ENCODE data around the gene B3GLCT.

B3GLCT gene

GRCh38 chr13:31199849-31200636 is at the start of gene B3GLCT:
Gene B3GLCT (plus strand): TSS chr13:31199975. CDS start chr13:31200085, 110 bp downstream.
- CTCF ChIA-PET: interaction anchor here (1.1 to 1.2 kb wide), 3 partner anchors 11 to 224 kb away, joined by 4 to 5 read pairs (median 4); no protein-coding TSS in a partner anchor
- DNase-seq: peak; percentile 78
- peaks cover 14% of the 10 kb centered on the region for H3K27me3 Mint-ChIP-seq
- peaks cover 20% of the 10 kb centered on the region for H3K4me1 Mint-ChIP-seq
- H3K27ac Mint-ChIP-seq: peak within 1 kb of the TSS; percentile 92
- H3K9me3 Mint-ChIP-seq: no peaks in the 10 kb centered on the region
- H3K36me3 Mint-ChIP-seq: no peaks in the 10 kb centered on the region
- peak within 1 kb of the TSS; percentile 84 for H3K4me3 Mint-ChIP-seq

- CTCF ChIA-PET: interaction anchor here (1.2 to 1.6 kb wide), 2 partner anchors 10 to 12 kb away, joined by 3 to 5 read pairs; no protein-coding TSS in a partner anchor
- Mint-ChIP-seq H3K27me3 (no peaks in the 10 kb centered on the region), H3K4me3 (no peak overlapping the region), H3K36me3 (peaks cover 63% of the 10 kb centered on the region), H3K9me3 (no peaks in the 10 kb centered on the region), H3K27ac (no peak overlapping the region), H3K4me1 (peaks cover 9% of the 10 kb centered on the region)
- DNase-seq: no peak
Measured at GRCh38 chr13:31150315-31150985, 49.3 kb upstream of the B3GLCT start.

- Mint-ChIP-seq H3K27me3 (no peaks in the 10 kb centered on the region), H3K4me3 (no peak overlapping the region), H3K27ac (no peak overlapping the region), H3K4me1 (peaks cover 11% of the 10 kb centered on the region), H3K9me3 (no peaks in the 10 kb centered on the region), H3K36me3 (peaks cover 62% of the 10 kb centered on the region)
- CTCF ChIA-PET: no interaction called here
- DNase-seq: no peak
Measured at GRCh38 chr13:31151837-31152236, 47.9 kb upstream of the B3GLCT start.

- DNase-seq: no peak
Measured at GRCh38 chr13:31154939-31155338, 44.8 kb upstream of the B3GLCT start.

GRCh38 chr13:31159306-31159705 is 40.5 kb upstream of the B3GLCT start:
- peaks cover 31% of the 10 kb centered on the region for H3K36me3 Mint-ChIP-seq
- no peak for DNase-seq
- peaks cover 47% of the 10 kb centered on the region for H3K4me1 Mint-ChIP-seq

More at GRCh38 chr13:31154939-31155338, 44.8 kb upstream of the B3GLCT start:
- H3K27ac Mint-ChIP-seq: no peak overlapping the region
- H3K4me1 Mint-ChIP-seq: peaks cover 36% of the 10 kb centered on the region
- no peak overlapping the region for H3K4me3 Mint-ChIP-seq
- H3K27me3 Mint-ChIP-seq: no peaks in the 10 kb centered on the region
- CTCF ChIA-PET: no interaction called here
- H3K36me3 Mint-ChIP-seq: peaks cover 55% of the 10 kb centered on the region
- H3K9me3 Mint-ChIP-seq: no peaks in the 10 kb centered on the region

GRCh38 chr13:31160857-31161556 is 38.8 kb upstream of the B3GLCT start:
- peaks cover 47% of the 10 kb centered on the region for H3K4me1 Mint-ChIP-seq

More at GRCh38 chr13:31159306-31159705, 40.5 kb upstream of the B3GLCT start:
- Mint-ChIP-seq H3K27me3 (peaks cover 4% of the 10 kb centered on the region), H3K27ac (peak overlapping the region; percentile 42), H3K9me3 (no peaks in the 10 kb centered on the region), H3K4me3 (peak overlapping the region; percentile 98)
- CTCF ChIA-PET: no interaction called here

GRCh38 chr13:31161557-31162150 is 38.1 kb upstream of the B3GLCT start, which contains the start of gene HSPH1:
Gene HSPH1 (minus strand): TSS chr13:31161904. CDS start chr13:31161582, 322 bp downstream.
- Mint-ChIP-seq H3K4me1 (peaks cover 45% of the 10 kb centered on the region), H3K27me3 (peaks cover 9% of the 10 kb centered on the region), H3K9me3 (no peaks in the 10 kb centered on the region), H3K36me3 (peaks cover 18% of the 10 kb centered on the region), H3K27ac (peak within 1 kb of the TSS; percentile 97), H3K4me3 (peak within 1 kb of the TSS; percentile 98)
- DNase-seq: peak; percentile 99
- CTCF ChIA-PET: interaction anchor here (1.4 kb wide), 1 partner anchor 21 kb away, joined by 3 read pairs; no protein-coding TSS in a partner anchor

More at GRCh38 chr13:31160857-31161556, 38.8 kb upstream of the B3GLCT start:
- DNase-seq: peak; percentile 78
- CTCF ChIA-PET: interaction anchor here (1.1 to 1.3 kb wide), 2 partner anchors 11 to 116 kb away, joined by 3 to 5 read pairs; no protein-coding TSS in a partner anchor
- Mint-ChIP-seq H3K27me3 (peaks cover 9% of the 10 kb centered on the region), H3K36me3 (peaks cover 18% of the 10 kb centered on the region), H3K4me3 (peak overlapping the region; percentile 98), H3K9me3 (no peaks in the 10 kb centered on the region), H3K27ac (peak overlapping the region; percentile 97)

GRCh38 chr13:31162151-31163008 is 37.4 kb upstream of the B3GLCT start:
- peak overlapping the region; percentile 97 for H3K27ac Mint-ChIP-seq
- H3K4me1 Mint-ChIP-seq: peaks cover 41% of the 10 kb centered on the region
- peaks cover 16% of the 10 kb centered on the region for H3K36me3 Mint-ChIP-seq
- H3K4me3 Mint-ChIP-seq: peak overlapping the region; percentile 98
- CTCF ChIA-PET: interaction anchor here (1.4 kb wide), 1 partner anchor 22 kb away, joined by 3 read pairs; no protein-coding TSS in a partner anchor
- DNase-seq: peak; percentile 98
- H3K9me3 Mint-ChIP-seq: no peaks in the 10 kb centered on the region
- H3K27me3 Mint-ChIP-seq: peaks cover 9% of the 10 kb centered on the region

- H3K4me1 Mint-ChIP-seq: peaks cover 29% of the 10 kb centered on the region
- H3K27ac Mint-ChIP-seq: no peak overlapping the region
- H3K27me3 Mint-ChIP-seq: peaks cover 9% of the 10 kb centered on the region
- H3K36me3 Mint-ChIP-seq: peaks cover 2% of the 10 kb centered on the region
- DNase-seq: no peak
- H3K4me3 Mint-ChIP-seq: no peak overlapping the region
- H3K9me3 Mint-ChIP-seq: no peaks in the 10 kb centered on the region
- CTCF ChIA-PET: no interaction called here
Measured at GRCh38 chr13:31166591-31166990, 33.2 kb upstream of the B3GLCT start.

- Mint-ChIP-seq H3K27me3 (peaks cover 5% of the 10 kb centered on the region), H3K4me3 (no peak overlapping the region), H3K36me3 (no peaks in the 10 kb centered on the region), H3K4me1 (peaks cover 29% of the 10 kb centered on the region), H3K27ac (no peak overlapping the region), H3K9me3 (no peaks in the 10 kb centered on the region)
- no peak for DNase-seq
- CTCF ChIA-PET: interaction anchor here (1.1 kb wide), 1 partner anchor 121 kb away, joined by 3 read pairs; no protein-coding TSS in a partner anchor
Measured at GRCh38 chr13:31167490-31167889, 32.3 kb upstream of the B3GLCT start.

- Mint-ChIP-seq H3K27me3 (peaks cover 5% of the 10 kb centered on the region), H3K36me3 (no peaks in the 10 kb centered on the region), H3K4me1 (peaks cover 23% of the 10 kb centered on the region), H3K9me3 (no peaks in the 10 kb centered on the region), H3K4me3 (no peak overlapping the region), H3K27ac (no peak overlapping the region)
- DNase-seq: no peak
- CTCF ChIA-PET: interaction anchor here (1.1 kb wide), 1 partner anchor 122 kb away, joined by 3 read pairs; no protein-coding TSS in a partner anchor
Measured at GRCh38 chr13:31168166-31168565, 31.6 kb upstream of the B3GLCT start.

- Mint-ChIP-seq H3K27ac (no peak overlapping the region), H3K4me3 (no peak overlapping the region), H3K4me1 (peaks cover 17% of the 10 kb centered on the region), H3K36me3 (no peaks in the 10 kb centered on the region), H3K27me3 (peaks cover 5% of the 10 kb centered on the region), H3K9me3 (no peaks in the 10 kb centered on the region)
- CTCF ChIA-PET: no interaction called here
- DNase-seq: no peak
Measured at GRCh38 chr13:31168736-31169135, 31.0 kb upstream of the B3GLCT start.

GRCh38 chr13:31172001-31172400 is 27.8 kb upstream of the B3GLCT start:
- H3K27me3 Mint-ChIP-seq: no peaks in the 10 kb centered on the region
- DNase-seq: no peak
- H3K27ac Mint-ChIP-seq: no peak overlapping the region
- no peaks in the 10 kb centered on the region for H3K9me3 Mint-ChIP-seq
- no peak overlapping the region for H3K4me3 Mint-ChIP-seq
- H3K4me1 Mint-ChIP-seq: peaks cover 16% of the 10 kb centered on the region
- H3K36me3 Mint-ChIP-seq: no peaks in the 10 kb centered on the region
- CTCF ChIA-PET: no interaction called here
